ENCODE data around the gene U2AF1L4. TPM values are rescaled to one million over a fixed set of nuclear protein-coding genes. Genes with fewer than 3 reads are reported as not detected.
A peak's percentile ranks its signal among the peaks of the same experiment; 100 is the strongest.

The U2AF1L4 gene
- total and polyA plus RNA-seq, 2 donors (not counting 1 experiment from before 2014, with no cell fraction given), result 62.1 to 89.7 TPM

DNA sequence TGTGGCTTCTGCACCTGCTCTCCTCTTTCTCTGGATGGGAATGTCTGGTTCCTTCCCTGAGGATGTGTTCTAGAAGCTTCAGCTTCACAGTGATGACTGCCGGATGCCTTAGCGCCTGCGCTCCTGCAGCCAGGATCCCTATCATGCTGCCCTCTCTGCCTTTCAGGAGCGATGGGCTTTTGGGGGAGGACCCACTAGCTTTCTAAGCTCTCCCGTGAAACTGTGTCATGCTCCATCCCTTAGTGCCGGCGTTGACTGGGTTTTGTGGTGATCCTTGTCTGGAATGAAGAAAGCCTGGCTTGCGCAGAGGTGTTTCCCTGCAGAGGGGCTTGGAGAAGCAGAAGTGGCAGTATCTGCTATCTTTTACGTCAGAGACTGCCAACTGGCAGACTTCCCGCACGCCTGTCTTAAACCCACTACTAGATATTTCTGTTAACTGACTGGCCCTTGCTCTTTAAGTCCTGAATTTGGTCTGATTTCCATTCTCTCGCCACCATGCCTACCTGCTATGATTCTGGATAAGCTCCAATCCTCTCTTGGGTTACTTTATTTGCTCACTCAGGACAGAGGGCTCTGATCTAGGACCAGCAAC is 31.2 kb downstream of the U2AF1L4 start:
- H3K79me2 ChIP-seq (ENCODE audit: control insufficient read depth, insufficient read depth, low read length), result peaks cover 30% of the 10 kb centered on the region
- Mint-ChIP-seq H3K4me3 (peak overlapping the region; percentile 98), H3K9me3 (ENCODE audit: insufficient read depth) (no peaks in the 10 kb centered on the region), H3K4me1 (peaks cover 68% of the 10 kb centered on the region), H3K27me3 (no peaks in the 10 kb centered on the region), H3K27ac (peak overlapping the region; percentile 99)
- no peak overlapping the region for H2AFZ ChIP-seq (ENCODE audit: insufficient read depth, low read depth, low read length, poor library complexity, severe bottlenecking)
- peak overlapping the region; percentile 94 for H3K4me2 ChIP-seq (replicated peaks; ENCODE audit: low read depth, low read length, poor library complexity, severe bottlenecking)
- intact Hi-C loops (cut with micrococcal nuclease), result loop anchor here (10.0 kb wide), 2 partner anchors 191 to 369 kb away; partner anchors contain the start of genes FFAR1, HCST, NFKBID and TYROBP
- DNase-seq, result peak; percentile 52
- 85% methylated on average over 12 of the region's 12 CpGs for WGBS (ENCODE audit: insufficient coverage)
- H3K4me1 ChIP-seq (ENCODE audit: control insufficient read depth in 2 of 2, insufficient read depth in 2 of 2, low read length in 2 of 2), result peaks cover 37 to 82% of the 10 kb centered on the region in 2 donors
- H3K27me3 ChIP-seq (replicated peaks in 1 of 4; ENCODE audit: control extremely low read depth in 1 of 4, control insufficient read depth in 3 of 4, insufficient read depth in 4 of 4, low read length in 3 of 4), result no peaks in the 10 kb centered on the region
- peak overlapping the region; percentile 58 for H3K9ac ChIP-seq (ENCODE audit: low read length)
- peak overlapping the region in 4 of 5 experiments; percentile 39 to 76 (median 51) for H3K4me3 ChIP-seq (ENCODE audit: control extremely low read depth in 1 of 5, extremely low read depth in 1 of 5, insufficient read depth in 1 of 5, low read depth in 2 of 5, low read length in 4 of 5)
- H3K9me3 ChIP-seq (ENCODE audit: control extremely low read depth in 1 of 3, control insufficient read depth in 2 of 3, insufficient read depth in 1 of 3, low read length in 2 of 3), result no peaks in the 10 kb centered on the region
- no peak for ATAC-seq (ENCODE audit: low read depth)
- peak overlapping the region; percentile 85 for H3K27ac ChIP-seq (ENCODE audit: low read length in 2 of 2)
- ChIA-PET POLR2A (interaction anchor here (1.5 to 4.6 kb wide), 2 partner anchors 12 to 17 kb away, joined by 6 to 53 read pairs; no protein-coding TSS in a partner anchor), CTCF (interaction anchor here (2.7 to 6.5 kb wide), 3 partner anchors 11 to 21 kb away, joined by 15 to 123 read pairs (median 40); no protein-coding TSS in a partner anchor)
- H4K20me1 ChIP-seq (ENCODE audit: control insufficient read depth, insufficient read depth, low read length, poor library complexity, severe bottlenecking), result peaks cover 9% of the 10 kb centered on the region
- no peaks in the 10 kb centered on the region for H3K36me3 ChIP-seq (replicated peaks in 1 of 2; ENCODE audit: control extremely low read depth in 1 of 2, control insufficient read depth in 1 of 2, extremely low read depth in 1 of 2, insufficient read depth in 2 of 2, low read length in 1 of 2)
- TF ChIP-seq, protein P1, sequence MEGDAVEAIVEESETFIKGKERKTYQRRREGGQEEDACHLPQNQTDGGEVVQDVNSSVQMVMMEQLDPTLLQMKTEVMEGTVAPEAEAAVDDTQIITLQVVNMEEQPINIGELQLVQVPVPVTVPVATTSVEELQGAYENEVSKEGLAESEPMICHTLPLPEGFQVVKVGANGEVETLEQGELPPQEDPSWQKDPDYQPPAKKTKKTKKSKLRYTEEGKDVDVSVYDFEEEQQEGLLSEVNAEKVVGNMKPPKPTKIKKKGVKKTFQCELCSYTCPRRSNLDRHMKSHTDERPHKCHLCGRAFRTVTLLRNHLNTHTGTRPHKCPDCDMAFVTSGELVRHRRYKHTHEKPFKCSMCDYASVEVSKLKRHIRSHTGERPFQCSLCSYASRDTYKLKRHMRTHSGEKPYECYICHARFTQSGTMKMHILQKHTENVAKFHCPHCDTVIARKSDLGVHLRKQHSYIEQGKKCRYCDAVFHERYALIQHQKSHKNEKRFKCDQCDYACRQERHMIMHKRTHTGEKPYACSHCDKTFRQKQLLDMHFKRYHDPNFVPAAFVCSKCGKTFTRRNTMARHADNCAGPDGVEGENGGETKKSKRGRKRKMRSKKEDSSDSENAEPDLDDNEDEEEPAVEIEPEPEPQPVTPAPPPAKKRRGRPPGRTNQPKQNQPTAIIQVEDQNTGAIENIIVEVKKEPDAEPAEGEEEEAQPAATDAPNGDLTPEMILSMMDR (IDR thresholded peaks at IDR 0.05), result no peak
- TF ChIP-seq EZH2 (IDR thresholded peaks at IDR 0.05; ENCODE audit: borderline replicate concordance, insufficient read depth, low read depth, low read length, poor library complexity, severe bottlenecking), result no peak

DNA sequence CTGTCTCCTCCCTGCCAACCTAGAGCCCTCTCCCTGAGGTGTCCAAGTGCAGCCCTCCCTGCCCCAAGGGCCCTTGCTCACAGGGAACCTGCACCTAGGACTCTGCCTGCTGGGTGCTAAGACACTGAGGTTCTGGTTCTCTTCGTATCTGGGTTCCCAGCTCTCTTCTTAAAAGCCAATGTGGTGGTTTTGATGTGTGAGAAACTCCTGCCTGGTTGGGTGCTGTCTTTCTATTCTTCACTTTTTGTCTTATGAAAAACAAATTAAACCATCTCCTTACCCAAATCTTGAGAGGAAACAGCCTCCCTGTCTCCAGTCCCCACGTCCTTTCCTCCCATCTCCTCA is 31.7 kb downstream of the U2AF1L4 start:
- H2AFZ ChIP-seq (ENCODE audit: insufficient read depth, low read depth, low read length, poor library complexity, severe bottlenecking), result no peak overlapping the region
- H3K4me2 ChIP-seq (replicated peaks; ENCODE audit: low read depth, low read length, poor library complexity, severe bottlenecking), result peak overlapping the region; percentile 94
- TF ChIP-seq, protein P1 (IDR thresholded peaks at IDR 0.05), result no peak
- TF ChIP-seq EZH2 (IDR thresholded peaks at IDR 0.05; ENCODE audit: borderline replicate concordance, insufficient read depth, low read depth, low read length, poor library complexity, severe bottlenecking), result no peak
- ATAC-seq (ENCODE audit: low read depth), result no peak
- no peaks in the 10 kb centered on the region for H3K27me3 ChIP-seq (replicated peaks in 1 of 4; ENCODE audit: control extremely low read depth in 1 of 4, control insufficient read depth in 3 of 4, insufficient read depth in 4 of 4, low read length in 3 of 4)
- H3K4me3 Mint-ChIP-seq, result peak overlapping the region; percentile 98
- H3K4me3 ChIP-seq (ENCODE audit: control extremely low read depth in 1 of 5, extremely low read depth in 1 of 5, insufficient read depth in 1 of 5, low read depth in 2 of 5, low read length in 4 of 5), result peak overlapping the region in 4 of 5 experiments; percentile 39 to 76 (median 51)
- intact Hi-C loops (cut with micrococcal nuclease), result loop anchor here (10.0 kb wide), 2 partner anchors 191 to 369 kb away; partner anchors contain the start of genes FFAR1, HCST, NFKBID and TYROBP
- H3K9ac ChIP-seq (ENCODE audit: low read length), result peak overlapping the region; percentile 58
- POLR2A ChIA-PET, result interaction anchor here (1.4 to 4.6 kb wide), 3 partner anchors 11 to 29 kb away, joined by 4 to 53 read pairs (median 6); partner anchors contain the start of gene IGFLR1
- peaks cover 3% of the 10 kb centered on the region for H4K20me1 ChIP-seq (ENCODE audit: control insufficient read depth, insufficient read depth, low read length, poor library complexity, severe bottlenecking)
- no peaks in the 10 kb centered on the region for H3K9me3 ChIP-seq (ENCODE audit: control extremely low read depth in 1 of 3, control insufficient read depth in 2 of 3, insufficient read depth in 1 of 3, low read length in 2 of 3)
- CTCF ChIA-PET, result interaction anchor here (2.6 to 6.5 kb wide), 4 partner anchors 11 to 21 kb away, joined by 8 to 123 read pairs (median 28); no protein-coding TSS in a partner anchor
- H3K4me1 ChIP-seq (ENCODE audit: control insufficient read depth in 2 of 2, insufficient read depth in 2 of 2, low read length in 2 of 2), result peaks cover 33 to 76% of the 10 kb centered on the region in 2 donors
- H3K27ac ChIP-seq (ENCODE audit: low read length in 2 of 2), result peak overlapping the region; percentile 85
- H3K36me3 ChIP-seq (replicated peaks in 1 of 2; ENCODE audit: control extremely low read depth in 1 of 2, control insufficient read depth in 1 of 2, extremely low read depth in 1 of 2, insufficient read depth in 2 of 2, low read length in 1 of 2), result no peaks in the 10 kb centered on the region
- no peaks in the 10 kb centered on the region for H3K9me3 Mint-ChIP-seq (ENCODE audit: insufficient read depth)
- DNase-seq, result no peak
- peak overlapping the region; percentile 99 for H3K27ac Mint-ChIP-seq
- WGBS (ENCODE audit: insufficient coverage), result 70% methylated on average over 1 of the region's 2 CpGs
- no peaks in the 10 kb centered on the region for H3K27me3 Mint-ChIP-seq
- H3K4me1 Mint-ChIP-seq, result peaks cover 64% of the 10 kb centered on the region
- H3K79me2 ChIP-seq (ENCODE audit: control insufficient read depth, insufficient read depth, low read length), result peaks cover 25% of the 10 kb centered on the region
